Renal pelvis (tissue), 4 donors: ENCODE measurements around the gene CDK5RAP3. TPM values are rescaled to one million over a fixed set of nuclear protein-coding genes. Genes with fewer than 3 reads are reported as not detected.
"Not testable (repeated sequence)": the region's sequence is repeated elsewhere in the genome, so short reads cannot be mapped to it uniquely, and the experiment has no call there.

Experiments
- DNase-seq: peaks from one replicate; pipeline ENCODE4 v3.0.0-alpha.2; 2013
- polyA plus RNA-seq, 3 donors: library from polyadenylated mRNA; unstranded; fragments of 120-200 nt; gene quantifications; one replicate each; pipeline ENCODE4 v1.2.1, GENCODE V29; 2013; ENCODE audit not compliant: insufficient read length in 3 of 3

Gene CDK5RAP3
- polyA plus RNA-seq, 3 donors: 152 to 194 (median 178) TPM

DNA sequence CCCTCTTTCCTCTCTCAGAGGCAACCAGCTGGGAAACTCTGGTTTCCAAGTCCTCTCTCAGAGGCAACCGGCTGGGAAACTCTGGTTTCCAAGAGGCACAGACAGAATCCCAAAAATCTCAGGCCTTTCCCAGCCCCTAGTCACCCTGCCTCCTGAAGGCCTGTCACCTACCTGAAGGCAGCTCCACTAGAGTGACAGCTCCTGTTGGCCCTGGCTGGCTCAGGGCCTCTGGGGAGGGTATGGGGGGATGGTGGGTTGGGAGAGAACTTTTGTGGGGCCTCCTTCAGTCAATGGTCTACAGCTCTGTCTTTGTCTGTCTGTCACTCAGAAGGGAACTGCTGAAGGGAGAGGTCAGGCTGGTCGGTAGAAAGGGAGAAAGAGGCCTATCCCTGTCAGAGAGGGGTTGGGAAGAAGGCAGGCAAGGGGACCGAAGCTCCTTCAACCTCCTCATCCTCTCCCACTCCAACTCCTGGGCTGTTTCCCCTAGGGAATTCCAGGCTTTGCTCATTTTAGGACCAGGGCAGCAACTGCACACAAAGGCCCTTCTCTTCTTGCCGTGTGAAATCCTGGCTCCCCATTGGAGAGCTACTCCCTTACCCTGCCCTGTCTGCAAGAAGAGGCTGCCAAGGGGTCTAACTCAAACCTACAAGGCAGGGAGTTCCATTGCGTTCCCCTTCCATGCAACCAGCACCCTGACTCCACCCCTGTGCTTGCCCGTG lies 43.1 kb downstream of the CDK5RAP3 start:
- DNase-seq: no peak

DNA sequence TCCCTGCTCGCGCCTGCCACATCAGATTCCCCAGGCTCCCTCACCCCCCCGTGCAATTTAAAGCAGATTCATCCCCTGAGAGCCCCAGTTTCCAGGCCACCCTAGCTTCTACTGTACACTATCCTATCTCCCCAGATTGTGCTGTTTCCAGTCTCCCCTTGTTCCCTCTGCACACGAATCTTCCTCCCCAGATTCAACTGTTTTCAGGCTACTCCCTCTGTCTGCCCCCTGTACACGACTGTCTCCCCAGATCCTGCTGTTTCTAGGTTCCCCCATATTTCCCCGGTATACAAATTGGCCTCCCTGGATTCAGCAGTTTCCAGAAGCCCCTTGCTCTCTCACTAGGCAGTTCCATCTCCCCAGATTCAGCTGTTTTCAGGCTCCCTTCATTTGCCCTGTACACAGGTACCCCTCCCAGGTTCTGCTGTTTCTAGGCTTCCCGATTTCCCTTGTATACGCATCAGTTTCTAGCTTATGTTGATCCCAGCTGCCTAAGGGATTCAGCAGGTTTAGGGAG lies 43.7 kb downstream of the CDK5RAP3 start:
- DNase-seq: no peak

DNA sequence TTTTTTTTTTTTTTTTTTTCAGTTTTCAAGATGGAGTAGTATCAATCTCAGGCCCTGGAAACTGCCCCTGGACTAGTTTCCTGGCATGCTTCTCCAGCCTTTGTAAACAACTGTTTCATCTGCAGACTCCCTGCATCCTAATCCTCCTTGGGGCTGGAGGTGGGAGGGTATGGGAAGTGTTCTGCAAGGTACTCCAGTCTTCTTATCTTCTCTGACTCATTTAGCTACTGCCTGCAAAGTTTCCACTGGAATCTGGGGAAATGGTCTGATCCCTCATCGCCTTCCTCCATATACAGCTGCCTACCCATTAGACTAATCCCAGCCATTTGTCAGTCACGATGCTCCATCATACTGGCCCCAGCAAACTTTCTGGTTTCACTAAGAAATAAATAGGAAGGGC lies 45.2 kb downstream of the CDK5RAP3 start:
- no peak for DNase-seq

DNA sequence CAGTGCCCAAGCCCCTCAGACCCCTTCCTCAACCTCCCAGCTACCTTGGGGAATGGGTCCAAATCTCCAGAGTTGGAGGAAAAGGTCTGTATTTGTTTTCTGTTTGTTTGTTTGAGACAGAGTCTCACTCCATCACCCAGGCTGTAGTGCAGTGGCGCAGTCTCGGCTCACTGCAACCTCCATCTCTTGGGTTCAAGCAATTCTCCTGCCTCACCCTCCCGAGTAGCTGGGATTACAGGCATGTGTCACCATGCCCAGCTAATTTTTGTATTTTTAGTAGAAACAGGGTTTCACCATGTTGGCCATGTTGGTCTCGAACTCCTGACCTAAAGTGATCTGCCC lies 46.9 kb downstream of the CDK5RAP3 start:
- DNase-seq: not testable (repeated sequence)

DNA sequence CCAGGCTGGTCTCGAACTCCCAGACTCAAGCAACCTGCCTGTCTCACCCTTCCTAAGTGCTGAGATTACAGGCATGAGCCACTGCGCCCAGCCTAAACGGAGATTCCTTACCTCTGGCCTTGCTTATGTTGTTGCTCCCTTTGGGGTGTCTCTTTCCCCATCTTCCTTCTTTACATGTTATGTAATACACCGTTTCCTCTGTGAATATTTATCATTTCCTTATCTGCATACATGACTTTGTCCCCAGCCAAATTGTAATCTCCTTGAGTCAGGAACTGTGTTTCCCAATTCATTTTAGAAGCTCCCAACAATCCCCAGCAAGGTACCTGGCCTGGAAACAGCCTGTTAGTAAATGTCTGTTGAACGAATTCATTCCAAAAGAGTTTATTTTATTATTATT lies 51.0 kb downstream of the CDK5RAP3 start:
- DNase-seq: no peak

DNA sequence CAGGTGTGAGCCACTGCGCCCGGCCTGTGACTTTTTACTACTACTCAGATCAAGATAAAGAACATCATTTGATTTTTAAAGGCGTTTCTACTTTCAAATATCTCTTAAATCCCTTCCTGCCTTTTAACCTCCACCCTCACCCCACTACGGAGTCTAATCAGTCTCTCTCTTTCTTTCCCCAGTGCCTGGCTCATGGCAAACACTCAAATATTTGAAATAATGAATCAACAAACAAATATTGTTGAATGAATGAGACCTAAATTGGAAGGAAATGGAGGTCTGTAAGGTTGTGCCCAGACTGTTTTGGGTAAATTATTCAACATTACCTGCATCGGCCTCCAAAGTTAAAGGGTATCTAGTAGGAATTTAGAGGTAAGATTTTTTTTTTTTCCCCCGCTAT lies 52.0 kb downstream of the CDK5RAP3 start:
- no peak for DNase-seq

DNA sequence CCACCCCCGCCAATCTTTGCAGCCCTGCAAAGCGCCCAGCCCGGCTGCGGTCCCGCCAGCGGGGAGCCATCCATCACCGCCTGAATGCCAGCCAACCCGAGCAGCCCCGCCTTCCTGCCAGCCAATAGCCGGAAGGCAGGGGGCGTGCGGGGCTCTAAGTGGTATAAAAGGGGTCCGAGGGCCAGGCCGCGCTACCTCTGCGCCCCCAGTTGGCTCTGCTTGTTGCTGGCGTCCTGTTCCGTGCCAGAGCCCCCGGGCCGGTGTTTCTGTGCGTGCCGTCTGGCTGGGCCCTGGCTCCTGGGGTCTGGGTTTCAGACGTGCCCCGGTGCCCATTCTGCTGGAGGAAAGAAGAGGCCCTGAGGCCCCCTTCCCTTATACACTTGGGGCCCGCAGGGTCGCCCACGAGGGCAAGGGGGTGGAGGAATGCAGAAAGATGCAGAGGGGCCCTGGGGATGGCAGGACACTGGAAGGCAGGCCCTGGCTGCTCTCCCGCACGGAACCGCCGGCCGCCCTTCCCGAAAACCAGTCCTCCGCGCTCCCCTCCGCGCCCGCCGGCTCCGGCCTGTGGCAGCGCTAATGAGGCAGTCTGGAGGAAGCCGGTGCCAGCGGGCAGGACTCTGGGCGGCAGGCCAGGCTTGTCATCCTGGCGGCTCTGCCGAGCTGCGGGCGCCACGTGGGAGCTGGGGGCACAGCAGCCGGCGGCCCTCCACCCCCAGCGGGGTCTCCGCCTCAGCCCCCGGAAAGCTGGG lies 52.7 kb downstream of the CDK5RAP3 start:
- DNase-seq: peak; percentile 67

DNA sequence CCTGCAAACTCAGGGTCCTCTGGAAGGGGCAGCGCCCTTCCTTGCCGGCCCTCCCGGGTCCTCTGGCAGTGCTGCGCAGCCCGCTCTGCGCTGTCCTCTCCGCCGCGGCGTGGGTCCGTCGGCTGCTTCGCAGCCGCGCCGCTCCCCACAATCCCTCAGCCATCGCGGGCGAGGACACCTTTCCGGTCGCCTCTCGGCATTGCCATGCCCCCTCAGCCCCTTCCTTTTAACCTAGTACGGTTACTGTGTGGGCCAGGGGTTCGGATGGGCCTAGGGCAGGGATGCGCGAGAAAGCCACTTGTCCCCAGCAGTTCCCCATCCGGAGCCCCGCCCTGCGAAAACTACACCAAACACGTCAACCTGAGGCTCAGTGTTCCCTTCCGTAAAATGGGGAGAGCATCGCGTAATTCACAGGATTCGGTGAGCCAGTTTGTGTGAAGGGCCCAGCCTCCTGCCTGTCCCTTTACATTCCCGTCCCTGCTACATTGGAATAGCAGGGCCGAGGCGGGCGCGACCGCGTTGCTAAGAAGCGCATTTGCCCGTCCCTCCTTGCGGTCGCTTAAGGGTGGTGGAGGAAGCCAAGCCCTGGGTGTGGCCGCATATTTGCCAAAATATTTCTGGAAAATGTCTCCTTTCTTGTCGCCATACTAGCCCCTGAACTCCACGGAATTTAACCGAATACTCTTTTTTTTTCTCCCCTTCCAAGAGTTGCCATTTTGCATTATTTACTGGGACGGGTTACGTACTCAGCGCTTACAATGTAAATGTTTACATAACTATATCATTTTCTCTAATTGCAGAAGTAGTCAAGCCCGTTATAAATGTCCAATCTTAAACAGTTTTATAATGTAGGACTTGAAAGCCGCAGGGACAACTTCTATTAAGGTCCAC lies 53.5 kb downstream of the CDK5RAP3 start:
- peak; percentile 19 for DNase-seq

DNA sequence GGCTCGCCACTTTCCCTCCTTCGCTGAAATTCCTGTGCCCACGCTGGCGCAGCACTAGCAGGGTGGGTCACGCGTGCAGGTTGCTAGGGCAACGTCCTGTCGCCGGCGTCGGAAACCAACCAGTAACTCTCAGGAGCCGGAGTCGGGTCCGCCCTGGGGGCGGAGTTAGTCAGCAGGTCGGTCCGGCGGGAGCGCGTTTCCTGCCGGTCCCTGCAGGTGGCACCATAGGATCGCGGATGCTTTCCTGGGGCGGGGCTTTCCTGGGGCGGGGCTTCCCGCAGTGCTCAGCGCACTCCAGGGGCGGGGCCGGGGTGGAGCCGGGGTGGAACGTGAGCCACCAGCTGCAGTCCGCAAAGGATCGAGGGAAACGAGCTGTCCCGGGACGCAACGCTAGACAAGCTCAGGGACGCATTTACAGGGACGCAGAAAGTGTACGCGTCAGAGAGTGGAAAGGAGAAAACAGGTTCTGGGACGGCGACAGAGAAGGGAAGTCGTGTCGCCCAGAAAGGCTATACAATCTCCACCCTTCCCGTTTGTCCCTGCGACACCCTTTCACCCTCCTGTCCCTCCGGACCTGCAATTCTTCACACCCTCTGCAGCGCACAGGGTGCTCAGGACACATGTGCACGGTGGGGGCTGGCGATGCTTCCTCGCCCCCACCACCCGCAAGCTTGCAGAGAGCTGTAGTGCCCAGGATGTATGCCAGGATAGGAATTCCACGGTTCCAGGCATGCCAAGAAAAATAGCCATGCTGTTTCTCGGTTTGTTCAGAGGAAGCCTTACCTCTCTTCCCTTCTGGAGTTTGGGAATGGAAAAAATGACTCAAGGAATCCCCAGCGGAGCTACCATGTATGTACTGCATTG lies 54.4 kb downstream of the CDK5RAP3 start:
- peak; percentile 96 for DNase-seq

DNA sequence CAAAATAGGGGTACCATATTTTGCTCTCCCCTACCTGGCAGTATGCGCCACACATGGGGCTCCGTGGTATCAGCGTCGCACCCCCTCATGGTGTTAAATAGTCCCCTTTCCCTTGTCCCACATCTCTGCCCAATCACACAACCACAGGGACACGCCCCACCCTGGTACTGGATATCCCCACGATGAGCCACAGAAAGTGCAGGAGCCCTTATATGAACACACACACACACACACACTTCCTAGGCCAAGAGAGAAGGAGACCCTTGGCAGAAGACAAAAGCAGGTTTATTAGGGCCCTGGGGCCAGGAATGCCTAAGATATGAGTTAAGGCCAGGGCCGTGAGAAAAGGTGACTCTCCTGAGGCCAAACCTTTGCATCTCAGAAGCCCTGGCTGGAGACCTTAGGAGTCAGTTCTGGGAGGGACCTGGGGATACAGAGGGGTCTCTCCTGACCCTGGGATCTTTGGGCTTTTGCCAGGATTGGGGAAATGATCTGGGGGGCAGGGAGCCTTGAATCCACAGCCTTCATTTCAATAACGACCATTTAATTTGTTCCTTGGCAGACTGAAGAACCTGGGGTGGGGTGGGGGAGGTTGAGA lies 55.1 kb downstream of the CDK5RAP3 start:
- DNase-seq: no peak

DNA sequence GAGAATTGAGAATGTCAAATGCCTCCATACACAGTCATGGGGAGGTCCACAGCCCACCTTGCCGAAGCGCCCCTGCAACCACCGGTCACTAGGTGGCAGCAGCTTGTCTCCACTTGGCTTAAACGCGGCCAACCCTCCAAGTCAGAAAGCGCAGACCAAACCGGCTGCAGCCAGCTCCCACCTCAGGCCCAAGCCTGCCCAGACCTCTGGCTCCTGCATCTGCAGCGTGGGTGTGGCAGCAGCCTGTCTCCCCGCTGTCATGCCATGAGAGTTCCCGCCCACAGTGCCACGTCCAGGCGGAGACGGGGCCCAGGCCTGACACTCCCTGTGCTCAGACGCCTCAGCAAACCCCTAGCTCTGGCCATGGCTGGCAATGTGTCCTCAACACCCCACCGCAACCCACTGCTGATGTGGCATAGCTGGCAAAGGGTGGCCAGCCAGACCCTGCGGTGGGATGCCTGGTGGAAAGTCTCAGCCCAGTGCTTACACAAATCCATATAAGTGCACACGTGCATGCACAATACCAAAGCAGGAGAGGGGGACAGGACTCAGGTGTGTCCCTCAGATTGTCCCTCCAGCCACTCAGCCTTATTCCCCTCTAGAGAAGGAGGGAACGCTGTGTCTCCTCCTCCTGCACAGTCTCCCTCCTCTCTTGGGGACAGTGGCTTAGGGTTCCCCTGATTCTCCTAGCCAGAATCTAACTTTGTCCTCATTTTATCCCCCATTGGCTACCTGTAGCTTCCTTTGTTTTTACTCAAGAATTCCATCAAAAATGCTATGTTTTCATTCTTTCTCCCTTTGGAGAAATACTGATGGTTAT lies 55.8 kb downstream of the CDK5RAP3 start:
- peak; percentile 91 for DNase-seq

DNA sequence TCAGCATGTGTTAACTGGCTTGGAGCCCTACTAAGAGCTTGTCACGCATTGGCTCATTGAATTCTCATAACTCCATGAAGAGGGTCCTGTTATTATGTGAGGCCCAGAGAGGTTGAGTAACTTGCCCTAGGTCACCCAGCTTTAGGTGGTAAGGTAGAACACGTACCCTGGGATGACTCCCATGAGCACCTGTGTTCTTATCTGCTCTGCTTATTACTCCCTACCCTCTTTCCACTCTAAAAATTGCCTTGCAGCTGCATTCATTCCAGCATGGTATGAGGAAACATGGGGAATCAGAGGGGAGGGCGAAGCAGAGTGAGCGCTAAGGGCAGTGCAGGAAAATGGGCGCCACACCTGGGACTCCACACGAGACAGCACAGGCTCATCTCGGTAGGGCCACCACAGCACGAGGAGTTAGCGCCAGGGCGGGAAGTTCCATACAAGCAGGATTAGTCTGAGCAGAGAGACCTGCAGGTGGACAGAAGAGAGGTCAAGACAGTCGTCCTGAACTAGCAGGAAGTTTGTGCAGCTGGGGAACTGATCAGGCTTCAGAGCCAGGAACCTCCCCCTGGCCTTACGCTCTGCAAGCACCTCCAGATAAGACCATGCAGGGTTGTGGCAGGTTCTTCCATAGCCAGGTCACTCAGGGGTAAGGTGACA lies 56.5 kb downstream of the CDK5RAP3 start:
- DNase-seq: no peak

DNA sequence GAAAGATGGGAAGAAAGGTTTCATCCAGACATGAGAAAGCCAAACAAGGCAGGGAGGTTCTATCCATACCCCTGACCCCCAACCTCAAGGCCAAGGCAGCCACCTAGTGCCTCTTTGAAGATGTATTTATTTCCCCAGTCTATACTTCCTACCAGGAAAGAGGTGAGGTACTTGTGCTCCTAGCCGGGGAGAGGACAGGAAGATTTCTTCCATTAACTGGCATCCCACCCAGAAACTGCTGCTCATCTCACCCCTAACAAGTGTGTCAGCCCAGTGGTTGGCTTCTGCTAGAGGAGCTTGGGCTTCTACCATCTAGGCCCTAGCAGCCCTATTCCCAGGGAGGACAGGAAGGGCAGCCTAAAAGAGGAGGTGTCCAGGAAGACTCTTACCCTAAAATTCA lies 57.8 kb downstream of the CDK5RAP3 start:
- no peak for DNase-seq

DNA sequence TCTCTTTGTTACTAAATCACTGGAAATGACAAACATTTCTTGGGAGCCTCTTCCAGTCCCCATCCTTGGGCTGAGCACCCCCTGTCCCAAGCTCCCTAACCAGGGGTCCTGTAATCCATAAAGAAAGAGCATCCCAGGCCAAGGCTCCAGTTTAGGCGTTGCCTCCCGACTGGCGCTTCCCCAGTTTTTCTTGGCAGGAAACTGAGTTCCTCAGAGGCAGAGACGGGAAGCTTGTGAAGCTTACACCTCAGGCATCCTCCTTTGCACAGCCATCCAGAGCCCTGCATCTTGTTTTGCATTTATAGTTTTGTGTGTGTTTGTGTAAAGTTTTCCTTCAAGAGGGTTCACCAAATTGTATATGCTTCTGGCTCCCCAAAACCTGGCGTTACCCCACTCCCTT lies 59.6 kb downstream of the CDK5RAP3 start:
- no peak for DNase-seq

Other genes with a start within 250 kb of the CDK5RAP3 start
- under 1 TPM; 0.09 to 0.18 (median 0.10) TPM for gene TBX21, start 237.9 kb upstream of the CDK5RAP3 start, polyA plus RNA-seq
- gene OSBPL7, start 149.3 kb upstream of the CDK5RAP3 start, polyA plus RNA-seq: 10 to 100 TPM; 14.5 to 18.5 (median 17.9) TPM
- 10 to 100 TPM; 55.4 to 61.7 (median 58.5) TPM for gene MRPL10, start 139.6 kb upstream of the CDK5RAP3 start, polyA plus RNA-seq
- 1 to 10 TPM; 2.3 to 4.1 (median 3.6) TPM for gene LRRC46, start 139.4 kb upstream of the CDK5RAP3 start, polyA plus RNA-seq
- 10 to 100 TPM; 56.2 to 92.0 (median 76.7) TPM for gene SCRN2, start 129.8 kb upstream of the CDK5RAP3 start, polyA plus RNA-seq
- 1 to 10 TPM; 3.1 to 3.8 (median 3.5) TPM for gene SP6, start 120.0 kb upstream of the CDK5RAP3 start, polyA plus RNA-seq
- 10 to 100 TPM; 23.0 to 27.2 (median 23.4) TPM for gene SP2, start 74.9 kb upstream of the CDK5RAP3 start, polyA plus RNA-seq
- 10 to 100 TPM; 18.1 to 27.0 (median 25.4) TPM for gene PNPO, start 29.5 kb upstream of the CDK5RAP3 start, polyA plus RNA-seq
- gene PRR15L, start 13.2 kb upstream of the CDK5RAP3 start, polyA plus RNA-seq: 10 to 100 TPM; 20.4 to 22.7 (median 21.6) TPM
- 10 to 100 TPM; 17.3 to 19.3 (median 18.0) TPM for gene COPZ2, start 66.7 kb downstream of the CDK5RAP3 start, polyA plus RNA-seq
- 100 to 1,000 TPM; 224 to 246 (median 240) TPM for gene NFE2L1, start 77.2 kb downstream of the CDK5RAP3 start, polyA plus RNA-seq
- gene CBX1, start 130.4 kb downstream of the CDK5RAP3 start, polyA plus RNA-seq: 100 to 1,000 TPM; 156 to 200 (median 184) TPM
- gene SNX11, start 136.7 kb downstream of the CDK5RAP3 start, polyA plus RNA-seq: 10 to 100 TPM; 16.2 to 19.6 (median 19.0) TPM